Activated T-cell treated with anti-CD3 and anti-CD28 coated beads, Interleukin-2, amount 50 U/mL, for 4 hours (primary cell): ENCODE data around the gene KCNK17. TPM values are rescaled to one million over a fixed set of nuclear protein-coding genes. Genes with fewer than 3 reads are reported as not detected.

ENCODE experiments used
- ATAC-seq, 2 donors: fragments of 200-7000 bp; cut with Tn5 transposase; one replicate each; pipeline ENCODE4 v1.10.0; 2021
- DNase-seq: peaks from one replicate; pipeline ENCODE4 v3.0.0-alpha.2; 2020
- H3K27me3 Mint-ChIP-seq: one replicate; pipeline ENCODE4 v1.8.0; 2021; ENCODE audit warnings: low read depth, mixed read lengths
- H3K36me3 Mint-ChIP-seq: one replicate; pipeline ENCODE4 v1.8.0; 2022; ENCODE audit warnings: mixed read lengths; ENCODE audit not compliant: insufficient read depth
- H3K4me1 Mint-ChIP-seq: one replicate; pipeline ENCODE4 v1.8.0; 2021; ENCODE audit warnings: low read depth, mixed read lengths
- H3K4me3 Mint-ChIP-seq: one replicate; pipeline ENCODE4 v1.8.0; 2021; ENCODE audit warnings: mild to moderate bottlenecking, moderate library complexity, mixed read lengths
- H3K9me3 Mint-ChIP-seq: one replicate; pipeline ENCODE4 v1.8.0; 2021; ENCODE audit warnings: mixed read lengths
- total RNA-seq, 3 donors: library from RNA; stranded (reverse); gene quantifications; one replicate each; pipeline ENCODE4 v1.2.1, GENCODE V29; 2021

Gene KCNK17
- total RNA-seq, 3 donors from 2014 or later: not detected

DNA sequence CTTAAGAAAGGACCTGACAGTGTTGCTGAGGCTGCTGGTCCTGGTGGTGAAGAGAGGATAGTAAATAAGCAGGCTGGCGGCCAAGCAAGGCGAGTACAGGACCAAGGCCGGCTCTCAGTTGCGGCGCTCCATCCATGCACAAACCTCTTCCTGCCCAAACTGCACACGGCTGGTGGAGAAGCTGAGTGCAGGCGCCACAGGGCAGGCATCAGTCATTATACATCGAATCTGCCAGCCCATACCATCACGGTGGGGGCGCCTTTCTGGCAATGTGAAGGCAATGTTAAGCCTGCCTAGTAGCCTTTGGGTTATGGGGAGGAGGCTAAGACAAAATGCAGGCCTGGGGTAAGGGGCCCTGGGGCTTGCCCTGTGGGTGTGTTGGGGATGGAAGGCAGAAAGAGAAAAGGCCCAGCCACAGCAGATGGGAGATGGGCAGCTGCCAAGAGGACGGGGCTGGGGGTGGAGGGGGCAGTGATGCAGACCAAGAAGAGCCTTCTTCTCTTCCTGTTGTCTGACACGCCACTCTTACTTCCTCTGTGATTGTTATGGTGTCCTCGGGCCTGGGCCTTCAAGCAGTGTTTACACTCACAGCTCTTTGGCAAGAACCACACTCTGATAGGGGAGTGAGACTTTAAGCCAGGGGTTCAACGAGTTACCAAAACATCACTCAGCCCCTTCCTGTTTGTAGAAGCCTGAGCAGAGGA is 28.6 kb upstream of the KCNK17 start:
- ATAC-seq: no peak
- H3K9me3 Mint-ChIP-seq: no peaks in the 10 kb centered on the region
- no peak for DNase-seq
- no peak overlapping the region for H3K4me3 Mint-ChIP-seq
- no peaks in the 10 kb centered on the region for H3K36me3 Mint-ChIP-seq
- peaks cover 6% of the 10 kb centered on the region for H3K4me1 Mint-ChIP-seq
- H3K27me3 Mint-ChIP-seq: peaks cover 18% of the 10 kb centered on the region

DNA sequence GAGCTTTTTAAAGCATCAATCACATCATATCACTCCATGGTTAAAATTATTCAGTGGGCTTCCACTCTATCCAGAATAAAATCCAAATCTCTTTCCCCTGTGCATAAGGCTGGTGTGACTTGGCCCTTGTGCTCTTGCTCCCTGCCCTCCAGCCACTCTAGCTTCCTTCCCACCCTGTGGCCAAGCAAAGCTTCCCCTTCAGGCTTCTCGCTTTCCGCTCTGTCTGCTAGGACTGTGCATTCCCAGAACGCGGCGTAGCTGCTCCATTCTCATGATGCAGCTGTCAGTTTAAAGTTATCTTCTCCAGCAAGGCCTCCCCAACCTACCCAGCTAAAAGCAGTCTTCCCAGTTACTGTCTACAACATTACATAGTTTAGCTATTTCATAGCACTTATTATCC is 27.7 kb upstream of the KCNK17 start:
- peaks cover 19% of the 10 kb centered on the region for H3K27me3 Mint-ChIP-seq
- no peaks in the 10 kb centered on the region for H3K36me3 Mint-ChIP-seq
- ATAC-seq (no peak), DNase-seq (no peak)
- no peaks in the 10 kb centered on the region for H3K9me3 Mint-ChIP-seq
- H3K4me1 Mint-ChIP-seq: peaks cover 6% of the 10 kb centered on the region
- H3K4me3 Mint-ChIP-seq: no peak overlapping the region

GRCh38 chr6:39341352-39341751 is 27.1 kb upstream of the KCNK17 start:
- Mint-ChIP-seq H3K4me3 (no peak overlapping the region), H3K9me3 (no peaks in the 10 kb centered on the region), H3K4me1 (peaks cover 10% of the 10 kb centered on the region), H3K36me3 (no peaks in the 10 kb centered on the region), H3K27me3 (peaks cover 19% of the 10 kb centered on the region)
- ATAC-seq (no peak), DNase-seq (no peak)

DNA sequence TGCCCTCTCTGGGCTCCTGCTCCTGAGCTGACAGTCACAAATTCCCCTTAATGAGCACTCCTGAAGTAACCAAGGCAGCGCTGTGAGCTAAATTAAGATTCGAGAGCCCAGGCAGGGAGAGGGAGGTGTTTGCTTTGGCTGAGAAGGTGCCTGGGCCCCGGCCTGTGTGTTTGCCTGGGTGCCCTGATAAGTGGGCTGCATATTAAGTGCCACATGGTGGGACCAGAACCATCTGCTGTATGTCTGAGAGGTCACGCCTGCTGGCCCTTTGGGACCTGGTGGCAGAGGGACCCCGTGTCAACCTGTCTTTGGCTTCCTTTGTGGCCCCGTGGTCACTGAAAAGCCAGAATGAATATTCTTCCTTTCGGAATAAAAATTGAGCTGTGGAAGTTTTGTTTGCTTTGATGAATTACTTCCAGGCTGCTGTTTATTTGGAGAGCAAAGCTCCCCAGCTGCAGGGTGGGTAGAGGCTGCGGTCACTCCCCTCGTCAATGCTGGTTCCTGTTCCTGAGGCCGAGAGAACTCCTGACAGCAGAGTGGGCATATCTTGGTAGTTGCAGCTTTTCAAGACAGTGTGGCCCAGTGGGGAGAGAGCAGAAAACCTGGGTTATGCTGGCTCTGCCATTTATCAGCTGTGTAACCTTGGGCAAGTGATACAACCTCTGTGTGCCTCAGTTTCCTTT is 25.8 kb upstream of the KCNK17 start:
- DNase-seq (no peak), ATAC-seq (no peak)
- no peaks in the 10 kb centered on the region for H3K9me3 Mint-ChIP-seq
- no peaks in the 10 kb centered on the region for H3K36me3 Mint-ChIP-seq
- H3K27me3 Mint-ChIP-seq: peaks cover 19% of the 10 kb centered on the region
- no peak overlapping the region for H3K4me3 Mint-ChIP-seq
- H3K4me1 Mint-ChIP-seq: peaks cover 17% of the 10 kb centered on the region

GRCh38 chr6:39339096-39339867 is 25.1 kb upstream of the KCNK17 start:
- DNase-seq (no peak), ATAC-seq (no peak)
- H3K4me1 Mint-ChIP-seq: peaks cover 17% of the 10 kb centered on the region
- H3K27me3 Mint-ChIP-seq: peaks cover 19% of the 10 kb centered on the region
- no peak overlapping the region for H3K4me3 Mint-ChIP-seq
- H3K9me3 Mint-ChIP-seq: no peaks in the 10 kb centered on the region
- H3K36me3 Mint-ChIP-seq: no peaks in the 10 kb centered on the region

GRCh38 chr6:39338397-39338796 is 24.2 kb upstream of the KCNK17 start:
- Mint-ChIP-seq H3K36me3 (no peaks in the 10 kb centered on the region), H3K4me3 (no peak overlapping the region), H3K27me3 (peaks cover 19% of the 10 kb centered on the region), H3K4me1 (peaks cover 17% of the 10 kb centered on the region), H3K9me3 (no peaks in the 10 kb centered on the region)
- DNase-seq (no peak), ATAC-seq (no peak)

- H3K9me3 Mint-ChIP-seq: no peaks in the 10 kb centered on the region
- peaks cover 15% of the 10 kb centered on the region for H3K4me1 Mint-ChIP-seq
- H3K27me3 Mint-ChIP-seq: peaks cover 29% of the 10 kb centered on the region
- H3K4me3 Mint-ChIP-seq: no peak overlapping the region
- DNase-seq (no peak), ATAC-seq (no peak)
- no peaks in the 10 kb centered on the region for H3K36me3 Mint-ChIP-seq
Measured at GRCh38 chr6:39335780-39336545, 21.7 kb upstream of the KCNK17 start.

- DNase-seq (no peak), ATAC-seq (no peak)
- Mint-ChIP-seq H3K4me3 (no peak overlapping the region), H3K9me3 (no peaks in the 10 kb centered on the region), H3K4me1 (peaks cover 15% of the 10 kb centered on the region), H3K27me3 (peaks cover 32% of the 10 kb centered on the region), H3K36me3 (no peaks in the 10 kb centered on the region)
Measured at GRCh38 chr6:39333644-39334438, 19.6 kb upstream of the KCNK17 start.

- H3K4me1 Mint-ChIP-seq: no peaks in the 10 kb centered on the region
- peaks cover 26% of the 10 kb centered on the region for H3K27me3 Mint-ChIP-seq
- H3K36me3 Mint-ChIP-seq: no peaks in the 10 kb centered on the region
- no peaks in the 10 kb centered on the region for H3K9me3 Mint-ChIP-seq
- no peak overlapping the region for H3K4me3 Mint-ChIP-seq
- no peak for DNase-seq
- ATAC-seq: no peak
Measured at GRCh38 chr6:39330476-39330875, 16.3 kb upstream of the KCNK17 start.

DNA sequence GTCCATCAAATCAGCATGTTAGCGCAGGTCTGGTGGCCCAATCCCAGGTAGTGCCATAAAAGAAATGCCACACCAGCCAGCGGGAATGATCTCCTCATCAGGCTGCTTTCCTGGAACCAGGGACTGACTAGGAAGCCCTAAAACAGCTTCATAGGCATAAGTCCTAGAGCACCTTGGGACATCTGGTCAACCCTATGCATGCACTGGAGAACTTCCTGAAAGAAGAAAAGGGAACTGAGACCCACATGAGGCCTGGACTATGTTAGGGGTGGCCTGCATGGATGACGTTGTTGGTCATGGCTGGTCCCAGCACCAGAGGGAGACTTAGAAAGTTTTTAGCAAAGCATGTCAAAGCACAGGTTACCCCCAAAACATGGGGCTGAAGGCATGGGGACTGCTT is 15.8 kb upstream of the KCNK17 start:
- H3K27me3 Mint-ChIP-seq: peaks cover 29% of the 10 kb centered on the region
- ATAC-seq: no peak
- H3K36me3 Mint-ChIP-seq: no peaks in the 10 kb centered on the region
- no peaks in the 10 kb centered on the region for H3K4me1 Mint-ChIP-seq
- no peak overlapping the region for H3K4me3 Mint-ChIP-seq
- no peak for DNase-seq
- no peaks in the 10 kb centered on the region for H3K9me3 Mint-ChIP-seq

- H3K4me3 Mint-ChIP-seq: no peak overlapping the region
- H3K4me1 Mint-ChIP-seq: no peaks in the 10 kb centered on the region
- DNase-seq: no peak
- ATAC-seq: no peak
- peaks cover 29% of the 10 kb centered on the region for H3K27me3 Mint-ChIP-seq
- H3K36me3 Mint-ChIP-seq: no peaks in the 10 kb centered on the region
- no peaks in the 10 kb centered on the region for H3K9me3 Mint-ChIP-seq
Measured at GRCh38 chr6:39328066-39328465, 13.8 kb upstream of the KCNK17 start.

DNA sequence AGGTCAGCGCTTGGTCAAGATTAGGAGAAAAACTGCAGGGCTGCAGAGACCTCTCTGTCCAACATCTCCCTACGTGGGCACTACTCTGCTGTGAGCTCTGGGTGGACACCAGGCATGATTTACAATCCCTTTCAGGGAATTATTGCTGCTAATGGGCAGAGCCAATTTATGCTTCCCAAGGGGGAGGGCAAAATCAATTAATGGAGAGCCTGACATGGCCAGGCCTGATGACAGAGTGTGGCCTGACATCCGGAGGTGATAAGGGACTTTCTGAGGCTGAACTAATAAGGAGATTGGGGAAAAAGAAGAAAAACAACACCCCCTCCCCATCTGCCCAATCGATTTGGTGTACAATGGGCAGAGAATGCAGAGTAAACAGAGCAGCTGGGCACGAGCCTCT is 13.3 kb upstream of the KCNK17 start:
- DNase-seq: no peak
- no peak for ATAC-seq
- H3K36me3 Mint-ChIP-seq: no peaks in the 10 kb centered on the region
- H3K4me3 Mint-ChIP-seq: no peak overlapping the region
- H3K9me3 Mint-ChIP-seq: no peaks in the 10 kb centered on the region
- H3K4me1 Mint-ChIP-seq: no peaks in the 10 kb centered on the region
- H3K27me3 Mint-ChIP-seq: peaks cover 29% of the 10 kb centered on the region

DNA sequence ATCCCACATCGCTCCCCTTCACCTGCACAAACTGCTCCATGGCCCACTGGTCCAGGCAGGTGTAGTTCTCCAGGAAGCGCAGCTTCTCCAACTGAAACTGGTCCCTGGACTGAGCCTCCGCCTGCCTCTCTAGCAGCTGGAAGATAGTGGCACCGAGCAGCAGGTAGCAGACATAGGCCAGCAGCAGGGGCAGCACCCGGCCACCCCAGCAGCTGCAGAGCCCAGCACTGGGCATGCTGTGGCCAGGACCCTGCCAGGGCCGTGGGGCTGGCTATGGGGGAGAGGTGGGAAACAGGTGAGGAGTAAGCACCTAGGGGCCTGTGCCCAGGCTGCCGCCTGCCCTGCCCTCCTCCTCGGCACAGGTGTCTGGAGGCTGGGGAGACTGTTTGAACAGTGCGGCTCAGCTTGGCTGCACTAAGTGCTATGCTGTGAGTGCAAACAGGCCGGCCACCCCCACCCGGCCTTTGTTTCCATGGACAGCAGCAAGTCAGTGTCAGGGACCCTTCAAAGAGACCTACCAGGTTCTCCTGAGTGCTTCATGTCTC is 8.2 kb upstream of the KCNK17 start, which contains the start of gene KCNK16:
Gene KCNK16 (minus strand): TSS at position 397 of the 545 bp plus-strand sequence. CDS start 162 bp downstream, at position 235.
- Mint-ChIP-seq H3K27me3 (peaks cover 13% of the 10 kb centered on the region), H3K4me3 (no peak within 1 kb of the TSS), H3K4me1 (no peaks in the 10 kb centered on the region), H3K36me3 (no peaks in the 10 kb centered on the region), H3K9me3 (no peaks in the 10 kb centered on the region)
- DNase-seq (no peak), ATAC-seq (no peak)
